HG02870 (cell line): Measurements from ENCODE around the gene GMDS.

Experiments
- ATAC-seq: cut with Tn5 transposase; IDR thresholded peaks from one replicate; pipeline ENCODE4 v1.9.1; 2021; ENCODE audit warnings: mild to moderate bottlenecking, moderate library complexity; ENCODE audit not compliant: unreplicated experiment

The GMDS gene

GRCh38 chr6:1599469-1599868 lies 645.9 kb downstream of the GMDS start:
- no peak for ATAC-seq

GRCh38 chr6:1598886-1599285 lies 646.5 kb downstream of the GMDS start:
- ATAC-seq = no peak

- ATAC-seq = no peak
These were observed 647.0 kb downstream of the GMDS start for GRCh38 chr6:1598433-1598832.

- ATAC-seq = no peak
These were observed 647.5 kb downstream of the GMDS start for GRCh38 chr6:1597924-1598323.

- ATAC-seq = no peak
These were observed 648.2 kb downstream of the GMDS start for GRCh38 chr6:1597121-1597744.

GRCh38 chr6:1596088-1596852 lies 649.1 kb downstream of the GMDS start:
- no peak for ATAC-seq

- no peak for ATAC-seq
These were observed 649.9 kb downstream of the GMDS start for GRCh38 chr6:1595271-1596087.

GRCh38 chr6:1594445-1595200 lies 650.8 kb downstream of the GMDS start:
- ATAC-seq = no peak

- ATAC-seq = no peak
These were observed 651.5 kb downstream of the GMDS start for GRCh38 chr6:1593958-1594314.

- no peak for ATAC-seq
These were observed 652.0 kb downstream of the GMDS start for GRCh38 chr6:1593286-1593957.

- no peak for ATAC-seq
These were observed 652.6 kb downstream of the GMDS start for GRCh38 chr6:1592852-1593251.

GRCh38 chr6:1591926-1592325 lies 653.5 kb downstream of the GMDS start:
- ATAC-seq = no peak

GRCh38 chr6:1591243-1591642 lies 654.2 kb downstream of the GMDS start:
- ATAC-seq = no peak

- no peak for ATAC-seq
These were observed 654.8 kb downstream of the GMDS start for GRCh38 chr6:1590580-1590979.

- no peak for ATAC-seq
These were observed 656.2 kb downstream of the GMDS start for GRCh38 chr6:1589208-1589607.

GRCh38 chr6:1587977-1588376 lies 657.4 kb downstream of the GMDS start:
- no peak for ATAC-seq

- ATAC-seq = no peak
These were observed 657.9 kb downstream of the GMDS start for GRCh38 chr6:1587546-1587945.

GRCh38 chr6:1586861-1587450 lies 658.4 kb downstream of the GMDS start:
- ATAC-seq = no peak

GRCh38 chr6:1586256-1586655 lies 659.1 kb downstream of the GMDS start:
- ATAC-seq = no peak

- no peak for ATAC-seq
These were observed 659.7 kb downstream of the GMDS start for GRCh38 chr6:1585669-1586049.
